Retinal pigment epithelial cell (primary cell): Measurements from ENCODE around the gene OBSL1.

ENCODE experiments used
- DNase-seq: peaks from one replicate; pipeline ENCODE4 v3.0.0-alpha.2; 2010; ENCODE audit warnings: low read depth
- H3K4me3 ChIP-seq: 2 replicates; pipeline ENCODE4 v1.5.1; 2011; ENCODE audit warnings: mild to moderate bottlenecking, low read length, control low read depth, moderate library complexity
- CTCF ChIP-seq: conservative IDR thresholded peaks from 2 replicates; pipeline ENCODE4 v1.5.1; 2011; ENCODE audit warnings: low read depth, low read length, control low read depth, inconsistent platforms

Gene OBSL1

DNA sequence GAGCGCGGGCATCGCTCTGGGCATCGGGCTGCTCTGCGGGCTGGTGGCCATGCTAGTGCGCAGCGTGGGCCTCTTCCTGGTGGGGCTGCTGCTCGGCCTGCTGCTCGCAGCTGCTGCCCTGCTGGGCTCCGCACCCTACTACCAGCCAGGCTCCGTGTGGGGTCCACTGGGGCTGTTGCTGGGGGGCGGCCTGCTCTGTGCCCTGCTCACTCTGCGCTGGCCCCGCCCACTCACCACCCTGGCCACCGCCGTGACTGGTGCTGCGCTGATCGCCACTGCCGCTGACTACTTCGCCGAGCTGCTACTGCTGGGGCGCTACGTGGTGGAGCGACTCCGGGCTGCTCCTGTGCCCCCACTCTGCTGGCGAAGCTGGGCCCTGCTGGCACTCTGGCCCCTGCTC, 23.7 kb downstream of the OBSL1 start:
- TF ChIP-seq CTCF = no peak

DNA sequence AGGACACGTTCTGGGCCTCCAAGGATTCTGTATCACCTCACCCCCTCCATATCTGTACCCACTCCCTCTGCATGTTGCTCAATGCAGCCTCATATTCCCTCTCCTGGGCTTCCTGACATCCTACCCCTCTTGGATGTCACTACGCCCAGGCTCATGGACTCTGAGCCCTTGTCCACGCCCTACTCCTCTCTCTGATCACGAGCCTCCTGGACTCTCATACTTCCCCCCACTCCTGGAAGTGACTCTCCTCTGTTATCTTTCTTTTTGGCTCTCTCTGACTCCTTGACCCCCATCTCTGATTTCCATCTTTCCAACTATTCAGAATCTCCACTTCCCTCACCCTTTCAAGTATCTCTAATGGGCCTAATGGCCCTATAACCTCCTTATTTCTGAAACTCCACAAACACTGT, 25.4 kb downstream of the OBSL1 start:
- no peak for TF ChIP-seq CTCF
- H3K4me3 ChIP-seq = no peak overlapping the region
- DNase-seq = no peak

More for the DNA sequence above, 23.7 kb downstream of the OBSL1 start:
- no peak overlapping the region for H3K4me3 ChIP-seq
- DNase-seq = no peak

DNA sequence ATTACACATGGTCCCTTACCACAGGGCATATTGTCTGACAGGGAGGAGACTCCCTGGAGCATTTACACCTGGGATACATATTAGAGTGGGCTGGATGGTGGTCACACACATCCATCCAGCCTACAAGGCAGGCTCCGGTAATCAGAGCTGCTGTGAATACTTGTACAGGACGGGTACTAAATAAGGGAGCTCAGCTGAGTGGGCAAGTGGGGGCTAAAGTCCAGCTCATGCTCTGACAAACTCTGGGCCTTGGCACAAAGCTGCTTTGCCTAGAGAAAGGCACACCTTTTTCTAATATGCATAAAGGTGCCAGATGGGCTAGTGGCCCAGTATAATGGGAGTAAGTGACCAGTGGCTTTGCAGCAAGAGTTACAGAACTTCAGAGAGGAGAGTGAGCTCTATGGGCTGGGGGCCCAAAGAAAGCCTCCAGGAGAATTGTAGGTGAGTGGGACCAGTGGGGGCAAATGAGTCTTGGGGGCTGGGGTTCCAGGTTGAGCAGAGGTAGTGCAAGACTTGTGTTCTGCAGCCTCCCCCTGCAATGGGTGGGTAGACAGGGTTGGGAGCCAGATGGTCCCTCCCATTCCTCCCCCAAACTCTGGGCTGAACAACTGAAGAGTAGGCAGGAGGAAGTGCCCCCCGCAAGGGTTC, 25.9 kb downstream of the OBSL1 start:
- H3K4me3 ChIP-seq = no peak overlapping the region
- no peak for DNase-seq
- no peak for TF ChIP-seq CTCF

- no peak for DNase-seq
- TF ChIP-seq CTCF = no peak
- H3K4me3 ChIP-seq = peak overlapping the region; percentile 82
Observed at GRCh38 chr2:219544567-219544966, 26.8 kb downstream of the OBSL1 start.

DNA sequence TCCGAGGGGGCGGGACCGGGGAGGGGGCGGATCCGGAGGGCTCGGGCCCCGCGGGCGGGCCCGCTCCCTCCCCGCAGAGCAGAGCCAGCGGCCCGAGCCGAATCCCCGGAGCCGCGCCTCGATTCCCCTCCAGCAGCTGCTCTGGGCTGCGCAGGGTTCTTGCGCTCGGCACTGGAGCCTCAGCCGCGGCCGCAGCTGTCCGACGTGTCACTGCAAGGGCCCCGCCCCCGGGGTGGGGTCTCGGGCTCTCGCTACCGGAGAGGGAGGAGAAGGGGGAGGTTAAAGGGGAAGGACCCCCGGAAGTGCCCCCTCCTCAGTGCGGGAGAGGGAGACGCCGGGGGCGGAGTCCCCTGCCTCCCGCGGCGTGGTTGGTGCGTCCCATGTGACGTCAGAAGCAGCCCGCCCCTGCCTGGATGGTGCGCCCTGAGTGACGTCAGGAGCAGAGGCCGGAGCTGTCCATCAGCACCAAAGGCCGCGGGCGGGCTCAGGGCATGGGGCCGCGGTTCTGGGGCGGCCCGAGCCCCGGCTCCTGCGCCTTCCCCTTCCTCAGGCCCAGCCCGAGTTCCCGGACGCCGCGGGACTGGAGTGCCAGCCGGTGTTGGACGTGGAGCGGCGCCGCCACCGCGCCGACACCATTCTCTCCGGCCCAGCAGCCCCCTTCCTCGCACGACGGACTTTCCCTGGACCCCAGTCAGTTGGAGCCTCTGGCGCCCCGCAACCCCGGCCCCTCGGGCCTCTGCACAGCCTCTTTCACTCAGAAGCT, 27.6 kb downstream of the OBSL1 start, which contains the start of the genes CHPF and TMEM198:
Gene CHPF, minus strand, starts transcription at position 214 of the 763 bp plus-strand sequence. CDS start 271 bp downstream, outside the sequence.
Gene TMEM198, plus strand, starts transcription at position 433 of the 763 bp plus-strand sequence. CDS start 700 bp downstream, outside the sequence.
- DNase-seq = peak; percentile 95
- H3K4me3 ChIP-seq = peak within 1 kb of the TSS; percentile 82
- no peak for TF ChIP-seq CTCF

GRCh38 chr2:219542931-219543595, 28.3 kb downstream of the OBSL1 start:
- DNase-seq = no peak
- TF ChIP-seq CTCF = no peak

More at GRCh38 chr2:219542931-219543595, 28.3 kb downstream of the OBSL1 start:
- peak overlapping the region; percentile 82 for H3K4me3 ChIP-seq
